ENCODE data around the gene GOLGA6L10.
"Not testable (repeated sequence)": the region's sequence is repeated elsewhere in the genome, so short reads cannot be mapped to it uniquely, and the experiment has no call there.

DNA sequence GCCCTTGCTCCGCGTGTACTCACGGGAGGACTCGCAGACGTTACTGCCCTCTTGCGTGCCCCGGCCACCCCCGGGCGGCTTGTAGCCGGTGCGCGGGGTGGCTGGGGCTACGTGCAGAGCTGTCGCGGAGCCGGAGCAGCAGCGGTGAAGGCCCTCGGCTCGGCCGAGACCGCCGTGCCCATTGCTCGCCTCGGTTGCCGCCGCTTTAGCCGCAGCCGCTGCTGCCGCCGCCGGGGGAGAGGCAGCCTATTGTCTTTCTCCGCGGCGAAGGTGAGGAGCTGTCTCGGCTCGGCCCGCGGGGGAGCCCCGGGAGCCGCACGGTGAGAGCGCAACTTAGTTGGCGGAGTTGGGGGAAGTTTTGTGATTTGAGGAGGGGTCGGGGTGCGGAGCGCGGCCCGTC lies 5.8 kb upstream of the GOLGA6L10 start:
- not testable (repeated sequence) for TF ChIP-seq POLR2A (IDR thresholded peaks at IDR 0.05); POLR2AphosphoS5 (IDR thresholded peaks at IDR 0.05; ENCODE audit: insufficient read depth in 1 of 2, low read depth in 1 of 2)

All from vagina (tissue), 2 donors.